Measurements from ENCODE around the gene EGF. TPM values are rescaled to one million over a fixed set of nuclear protein-coding genes. Genes with fewer than 3 reads are reported as not detected.

The EGF gene
- total RNA-seq, 1 experiment from 2014 or later: 1.5 TPM

DNA sequence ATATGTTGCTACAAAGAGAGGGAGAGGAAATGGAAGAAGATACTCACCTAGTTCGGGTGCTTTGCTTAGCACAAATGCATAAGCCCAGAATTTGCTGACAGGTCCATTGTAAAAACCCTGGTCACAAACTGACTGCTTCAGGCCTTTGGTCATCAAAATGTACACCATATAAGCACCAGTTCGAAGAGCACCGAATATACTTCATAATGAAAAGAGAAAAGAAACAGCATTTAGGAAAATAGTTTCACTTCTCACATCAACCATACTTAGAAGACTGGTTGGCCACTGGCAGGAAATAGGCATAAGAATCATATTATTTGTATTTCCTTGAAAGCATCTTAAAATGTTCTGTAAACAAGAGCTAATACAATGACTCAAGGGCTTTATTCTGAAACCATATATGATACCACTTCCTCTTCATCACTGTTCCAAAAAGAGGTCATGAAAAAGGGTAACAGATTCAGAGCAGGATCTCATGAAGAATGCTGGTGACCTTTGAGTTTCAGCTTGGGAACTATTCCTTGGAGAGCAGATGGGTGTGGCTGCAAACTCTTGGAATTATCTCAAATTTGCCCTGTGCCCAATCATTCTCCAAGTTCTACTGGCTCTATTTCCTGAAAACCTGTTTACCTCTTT lies 147.0 kb downstream of the EGF start:
- Mint-ChIP-seq H3K9me3 (no peaks in the 10 kb centered on the region), H3K4me3 (no peak overlapping the region), H3K27me3 (ENCODE audit: low read depth) (no peaks in the 10 kb centered on the region), H3K27ac (peak overlapping the region in 2 of 3 experiments; percentile 48 to 61; a peak in 1 of 7 replicates), H3K4me1 (peaks cover 10% of the 10 kb centered on the region in 2 experiments), H3K36me3 (ENCODE audit: insufficient read depth in 1 of 3, low read depth in 3 of 3) (peaks cover 3 to 10% (median 4%) of the 10 kb centered on the region in 3 experiments; a peak in 5 of 7 replicates)
- no peak overlapping the region for H3K23ac ChIP-seq (ENCODE audit: insufficient read length, low read depth, low read length)
- no peak overlapping the region for H2BK12ac ChIP-seq (ENCODE audit: insufficient read length, low read depth, low read length)
- no peak overlapping the region for H3K4me2 ChIP-seq (ENCODE audit: insufficient read depth, insufficient read length, low read length)
- H3T11ph ChIP-seq (ENCODE audit: low read length): no peak overlapping the region
- H4K20me1 ChIP-seq (ENCODE audit: control insufficient read depth, insufficient read depth, insufficient read length): no peaks in the 10 kb centered on the region
- H3K56ac ChIP-seq (ENCODE audit: insufficient read length, low read depth, low read length): no peak overlapping the region
- no peak overlapping the region for H2BK120ac ChIP-seq (ENCODE audit: low read depth, low read length, poor library complexity, severe bottlenecking)
- no peaks in the 10 kb centered on the region for H3K27me3 ChIP-seq (ENCODE audit: insufficient read depth, low read length)
- H2BK5ac ChIP-seq (ENCODE audit: insufficient read length, low read length): no peak overlapping the region
- H2BK15ac ChIP-seq (ENCODE audit: low read depth, low read length): no peak overlapping the region
- TF ChIP-seq, protein P1, sequence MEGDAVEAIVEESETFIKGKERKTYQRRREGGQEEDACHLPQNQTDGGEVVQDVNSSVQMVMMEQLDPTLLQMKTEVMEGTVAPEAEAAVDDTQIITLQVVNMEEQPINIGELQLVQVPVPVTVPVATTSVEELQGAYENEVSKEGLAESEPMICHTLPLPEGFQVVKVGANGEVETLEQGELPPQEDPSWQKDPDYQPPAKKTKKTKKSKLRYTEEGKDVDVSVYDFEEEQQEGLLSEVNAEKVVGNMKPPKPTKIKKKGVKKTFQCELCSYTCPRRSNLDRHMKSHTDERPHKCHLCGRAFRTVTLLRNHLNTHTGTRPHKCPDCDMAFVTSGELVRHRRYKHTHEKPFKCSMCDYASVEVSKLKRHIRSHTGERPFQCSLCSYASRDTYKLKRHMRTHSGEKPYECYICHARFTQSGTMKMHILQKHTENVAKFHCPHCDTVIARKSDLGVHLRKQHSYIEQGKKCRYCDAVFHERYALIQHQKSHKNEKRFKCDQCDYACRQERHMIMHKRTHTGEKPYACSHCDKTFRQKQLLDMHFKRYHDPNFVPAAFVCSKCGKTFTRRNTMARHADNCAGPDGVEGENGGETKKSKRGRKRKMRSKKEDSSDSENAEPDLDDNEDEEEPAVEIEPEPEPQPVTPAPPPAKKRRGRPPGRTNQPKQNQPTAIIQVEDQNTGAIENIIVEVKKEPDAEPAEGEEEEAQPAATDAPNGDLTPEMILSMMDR (conservative IDR thresholded peaks at IDR 0.05): no peak
- no peak overlapping the region for H3K27ac ChIP-seq (ENCODE audit: insufficient read length, low read depth, low read length)
- no peak overlapping the region for H3K14ac ChIP-seq (ENCODE audit: insufficient read depth, low read length)
- no peak overlapping the region for H3K18ac ChIP-seq (ENCODE audit: insufficient read length, low read depth, low read length)
- no peak overlapping the region for H3K9ac ChIP-seq (ENCODE audit: extremely low read depth, insufficient read length, low read length)
- H3K23me2 ChIP-seq (ENCODE audit: insufficient read length, low read depth, low read length, poor library complexity, severe bottlenecking): no peaks in the 10 kb centered on the region
- H2AFZ ChIP-seq (ENCODE audit: low read length): no peak overlapping the region
- no peaks in the 10 kb centered on the region for H3K9me3 ChIP-seq (ENCODE audit: control insufficient read depth, low read depth, low read length)
- no peaks in the 10 kb centered on the region for H3K79me2 ChIP-seq (ENCODE audit: insufficient read depth, low read length)
- no peak overlapping the region for H2BK20ac ChIP-seq (ENCODE audit: low read depth, low read length, poor library complexity, severe bottlenecking)
- DNase-seq: no peak
- no peaks in the 10 kb centered on the region for H3K4me1 ChIP-seq (ENCODE audit: insufficient read depth, low read length)
- H4K8ac ChIP-seq (replicated peaks; ENCODE audit: insufficient read length, low read depth, low read length): no peak overlapping the region
- H3K79me1 ChIP-seq (ENCODE audit: insufficient read depth, low read depth, low read length, poor library complexity, severe bottlenecking): no peaks in the 10 kb centered on the region
- H3K4ac ChIP-seq (ENCODE audit: low read depth, low read length): no peak overlapping the region
- no CpG with 5 or more reads among the region's 3 CpGs for WGBS (ENCODE audit: extremely low coverage, insufficient read length, low lambda C conversion rate)
- no peak overlapping the region for H4K91ac ChIP-seq (ENCODE audit: insufficient read length, low read depth, low read length)
- no peak overlapping the region for H2AK5ac ChIP-seq (ENCODE audit: insufficient read length, low read length)
- no peak overlapping the region for H4K5ac ChIP-seq (ENCODE audit: insufficient read length, low read depth, low read length)
